HT-29 (cell line): Measurements from ENCODE around the gene RSPH1. TPM values are rescaled to one million over a fixed set of nuclear protein-coding genes. Genes with fewer than 3 reads are reported as not detected.

Source experiments
- DNase-seq: peaks from one replicate; pipeline ENCODE4 v3.0.0-alpha.2; 2015; ENCODE audit warnings: low spot score
- total RNA-seq: library from RNA; depleted of rRNA; stranded (reverse); fragments of >200 nt; shearing (Covaris generic); gene quantifications from 2 replicates; pipeline ENCODE4 v1.2.3, GENCODE V29; 2014; rRNA removed

The RSPH1 gene
- total RNA-seq, 1 experiment from 2014 or later: 2.7 TPM

- DNase-seq: no peak
These were observed 65.5 kb downstream of the RSPH1 start for GRCh38 chr21:42430521-42430920.

- no peak for DNase-seq
These were observed 66.2 kb downstream of the RSPH1 start for GRCh38 chr21:42429856-42430255.

GRCh38 chr21:42429021-42429420 lies 67.0 kb downstream of the RSPH1 start:
- no peak for DNase-seq

GRCh38 chr21:42427809-42428419 lies 68.1 kb downstream of the RSPH1 start:
- DNase-seq: no peak

- DNase-seq: no peak
These were observed 69.0 kb downstream of the RSPH1 start for GRCh38 chr21:42426876-42427480.

GRCh38 chr21:42426424-42426823 lies 69.6 kb downstream of the RSPH1 start:
- no peak for DNase-seq

GRCh38 chr21:42425591-42425990 lies 70.4 kb downstream of the RSPH1 start:
- DNase-seq: no peak

- no peak for DNase-seq
These were observed 71.0 kb downstream of the RSPH1 start for GRCh38 chr21:42424914-42425541.

GRCh38 chr21:42423685-42424084 lies 72.3 kb downstream of the RSPH1 start:
- DNase-seq: no peak

GRCh38 chr21:42423197-42423675 lies 72.8 kb downstream of the RSPH1 start:
- no peak for DNase-seq

Other genes with a start within 250 kb of the RSPH1 start
- 58.5 and 71.8 TPM in 2 replicates for gene TFF3, start 180.8 kb downstream of the RSPH1 start, total RNA-seq
- 1.5 and 3.2 TPM in 2 replicates for gene TFF2, start 145.2 kb downstream of the RSPH1 start, total RNA-seq
- gene TFF1, start 129.7 kb downstream of the RSPH1 start, total RNA-seq: 3.4 and 4.6 TPM in 2 replicates
- gene TMPRSS3, start 100.2 kb downstream of the RSPH1 start, total RNA-seq: 0.05 and 0.37 TPM in 2 replicates
- not detected in 2 replicates for gene UBASH3A, start 92.3 kb downstream of the RSPH1 start, total RNA-seq
- gene SLC37A1, start 17.6 kb upstream of the RSPH1 start, total RNA-seq: 96.0 and 102 TPM in 2 replicates
- gene PDE9A, start 157.4 kb upstream of the RSPH1 start, total RNA-seq: 8.4 and 9.1 TPM in 2 replicates